Activated naive CD4-positive, alpha-beta T cell treated with anti-CD3 and anti-CD28 coated beads, Interleukin-2, amount 50 U/mL, for 24 hours (primary cell): ENCODE measurements around the gene RGPD6.
"Not testable (repeated sequence)": the region's sequence is repeated elsewhere in the genome, so short reads cannot be mapped to it uniquely, and the experiment has no call there.

ENCODE experiments used
- H3K27ac Mint-ChIP-seq: one replicate; pipeline ENCODE4 v1.8.0; 2021; ENCODE audit warnings: mild to moderate bottlenecking, mixed read lengths
- H3K27me3 Mint-ChIP-seq: one replicate; pipeline ENCODE4 v1.8.0; 2021; ENCODE audit warnings: mixed read lengths
- H3K36me3 Mint-ChIP-seq: one replicate; pipeline ENCODE4 v1.8.0; 2021; ENCODE audit warnings: mixed read lengths
- H3K4me1 Mint-ChIP-seq: one replicate; pipeline ENCODE4 v1.8.0; 2021; ENCODE audit warnings: mixed read lengths
- H3K4me3 Mint-ChIP-seq: one replicate; pipeline ENCODE4 v1.8.0; 2021; ENCODE audit warnings: mild to moderate bottlenecking, mixed read lengths
- H3K9me3 Mint-ChIP-seq: one replicate; pipeline ENCODE4 v1.8.0; 2021; ENCODE audit warnings: mixed read lengths

The RGPD6 gene

DNA sequence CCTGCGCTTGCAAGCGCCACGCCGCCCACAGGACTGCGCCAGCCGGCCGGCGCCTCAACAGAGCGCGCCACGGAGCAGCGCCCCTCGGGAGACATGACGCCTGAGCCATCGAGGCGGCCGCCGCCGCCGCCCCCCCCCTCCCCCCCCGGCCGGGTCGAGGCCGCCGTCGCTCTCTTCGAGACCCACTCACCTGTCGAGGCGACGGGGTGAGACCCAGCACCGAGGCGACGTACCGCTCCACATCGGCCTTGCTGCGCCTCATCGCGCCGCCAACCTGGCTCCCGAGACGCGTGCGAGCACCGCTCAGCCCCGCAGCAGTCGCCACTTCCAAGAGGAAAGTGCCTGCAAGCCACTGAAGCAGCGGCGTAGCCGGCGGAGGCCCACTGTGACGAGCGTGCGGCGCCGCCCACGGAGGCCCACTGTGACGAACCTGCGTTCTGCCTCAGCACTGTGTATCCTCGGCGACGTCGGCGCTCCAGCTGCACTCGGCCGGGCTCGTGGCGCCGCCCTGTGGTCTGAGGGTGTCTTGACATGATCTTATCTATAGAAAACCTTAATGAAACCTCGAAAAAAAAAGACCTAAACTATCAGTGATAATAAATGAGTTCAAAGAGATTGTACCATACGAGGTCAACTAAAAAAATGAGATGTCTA lies at the start of gene RGPD6:
Gene RGPD6, minus strand, starts transcription at position 460 of the 654 bp plus-strand sequence. Its CDS starts 198 bp downstream, at position 262.
- H3K9me3 Mint-ChIP-seq, H3K4me3 Mint-ChIP-seq, H3K36me3 Mint-ChIP-seq, H3K27ac Mint-ChIP-seq, H3K27me3 Mint-ChIP-seq, H3K4me1 Mint-ChIP-seq: not testable (repeated sequence)

DNA sequence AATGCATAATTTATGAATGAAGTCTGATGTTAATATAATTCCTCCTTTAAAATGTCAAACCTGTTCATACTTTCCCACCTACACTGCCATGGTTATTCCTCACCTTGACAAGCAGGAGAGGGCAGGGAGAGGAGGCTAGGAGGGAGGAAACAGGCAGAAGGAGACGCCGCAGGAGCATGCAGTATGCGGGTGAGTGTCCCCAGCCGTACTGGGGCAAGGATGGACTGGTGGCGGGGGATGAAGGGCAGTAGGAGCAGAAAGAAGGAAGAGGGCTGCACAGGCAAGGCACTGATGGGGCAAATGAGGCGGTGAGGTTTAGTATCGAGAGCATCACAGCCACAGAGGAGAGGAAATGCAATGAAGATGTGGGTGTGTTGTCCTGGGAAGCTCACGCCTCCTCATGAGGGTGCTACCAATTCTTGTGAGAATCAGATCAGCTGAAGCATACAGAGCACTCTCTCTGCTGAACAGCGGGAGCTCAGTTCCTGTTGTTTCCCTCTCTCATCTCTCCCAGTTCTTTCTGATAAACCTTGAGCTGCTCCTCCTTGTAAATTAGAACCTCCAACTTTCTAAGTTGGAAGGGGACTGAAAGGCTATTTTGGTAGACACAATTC lies 42.4 kb upstream of the RGPD6 start:
- H3K36me3 Mint-ChIP-seq, H3K27me3 Mint-ChIP-seq: not testable (repeated sequence)

DNA sequence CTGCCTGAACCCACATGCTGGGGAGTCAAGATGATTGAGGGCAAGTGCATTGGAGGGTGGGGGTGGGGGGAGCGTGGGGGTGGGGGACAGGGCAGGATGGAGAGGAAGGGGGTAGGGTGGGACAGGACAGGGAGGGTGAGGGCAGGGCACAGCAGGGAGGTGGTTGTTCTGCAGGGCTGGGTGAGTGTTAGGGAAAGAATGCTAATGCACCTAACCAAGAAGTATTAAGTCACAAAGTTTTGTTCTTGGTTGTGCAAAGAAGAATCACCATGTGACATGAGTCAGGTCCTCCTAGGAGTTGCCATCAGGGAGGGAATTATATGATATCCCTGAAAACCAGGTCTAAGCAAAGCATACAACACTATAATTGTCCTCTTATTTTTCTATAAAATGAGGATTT lies 36.9 kb upstream of the RGPD6 start:
- H3K27ac Mint-ChIP-seq, H3K4me3 Mint-ChIP-seq, H3K9me3 Mint-ChIP-seq, H3K4me1 Mint-ChIP-seq, H3K36me3 Mint-ChIP-seq, H3K27me3 Mint-ChIP-seq: not testable (repeated sequence)

More for the DNA sequence above, 42.4 kb upstream of the RGPD6 start:
- H3K9me3 Mint-ChIP-seq, H3K27ac Mint-ChIP-seq, H3K4me3 Mint-ChIP-seq, H3K4me1 Mint-ChIP-seq: not testable (repeated sequence)

- not testable (repeated sequence) for H3K36me3 Mint-ChIP-seq, H3K4me3 Mint-ChIP-seq, H3K4me1 Mint-ChIP-seq, H3K27me3 Mint-ChIP-seq, H3K9me3 Mint-ChIP-seq, H3K27ac Mint-ChIP-seq
These were observed 33.7 kb upstream of the RGPD6 start for GRCh38 chr2:110610613-110611250.

- H3K27ac Mint-ChIP-seq, H3K27me3 Mint-ChIP-seq, H3K4me1 Mint-ChIP-seq, H3K9me3 Mint-ChIP-seq, H3K36me3 Mint-ChIP-seq, H3K4me3 Mint-ChIP-seq: not testable (repeated sequence)
These were observed 33.0 kb upstream of the RGPD6 start for GRCh38 chr2:110609843-110610612.

GRCh38 chr2:110608788-110609502 lies 31.9 kb upstream of the RGPD6 start:
- not testable (repeated sequence) for H3K9me3 Mint-ChIP-seq, H3K27me3 Mint-ChIP-seq, H3K4me1 Mint-ChIP-seq, H3K4me3 Mint-ChIP-seq, H3K27ac Mint-ChIP-seq, H3K36me3 Mint-ChIP-seq

DNA sequence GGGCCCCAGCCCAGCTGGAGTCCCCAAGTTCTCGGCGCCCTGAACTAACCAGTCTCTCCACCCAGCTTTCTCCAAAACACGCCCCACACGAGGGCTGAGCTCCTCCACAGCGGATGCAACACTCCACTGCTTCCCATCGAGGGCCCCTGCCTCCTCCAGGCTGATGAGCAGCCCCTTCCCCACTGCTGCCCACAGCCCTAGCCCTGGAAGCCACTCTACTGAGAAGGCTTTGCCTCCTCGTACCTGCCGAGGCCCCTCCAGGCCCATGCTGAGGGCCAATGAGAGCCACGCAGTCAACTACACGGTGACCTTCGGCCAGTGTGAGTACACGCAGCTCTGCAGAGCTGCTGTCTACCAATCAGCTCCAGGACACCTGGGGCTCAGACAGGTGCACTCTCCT lies 28.0 kb upstream of the RGPD6 start:
- not testable (repeated sequence) for H3K27me3 Mint-ChIP-seq, H3K27ac Mint-ChIP-seq

DNA sequence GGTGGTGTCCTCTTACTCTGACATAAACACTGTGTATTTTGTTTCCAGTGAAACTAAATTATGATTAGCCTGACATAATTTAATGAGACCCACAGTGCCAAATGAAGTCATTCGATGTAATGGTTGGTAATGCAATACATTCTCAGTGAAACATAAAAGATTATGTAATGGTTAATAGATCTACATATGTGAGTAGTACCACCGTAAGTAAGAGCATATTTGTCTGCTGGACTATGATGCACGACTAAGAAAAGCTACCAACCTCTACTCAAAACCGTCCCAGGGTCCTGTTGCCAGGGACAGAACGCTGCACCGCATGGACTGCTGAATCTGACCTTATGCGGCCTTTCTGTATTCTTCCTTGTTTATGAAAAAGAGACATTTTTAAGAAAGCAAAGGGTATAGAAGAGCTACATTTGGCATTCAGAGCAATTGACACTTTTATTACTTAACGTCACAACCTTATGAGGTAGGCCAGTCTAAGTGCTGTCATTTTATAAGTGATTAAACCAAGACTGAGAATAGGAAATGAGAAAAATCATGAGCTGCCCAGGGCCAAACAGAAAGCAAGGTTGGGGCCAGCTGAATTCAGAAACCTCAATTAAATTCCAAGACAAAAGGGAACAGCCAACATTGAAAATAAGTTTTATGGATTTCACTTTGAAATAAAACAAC lies 27.0 kb upstream of the RGPD6 start:
- H3K27me3 Mint-ChIP-seq, H3K27ac Mint-ChIP-seq, H3K9me3 Mint-ChIP-seq, H3K4me1 Mint-ChIP-seq, H3K36me3 Mint-ChIP-seq, H3K4me3 Mint-ChIP-seq: not testable (repeated sequence)

More for the DNA sequence above, 28.0 kb upstream of the RGPD6 start:
- H3K9me3 Mint-ChIP-seq, H3K36me3 Mint-ChIP-seq, H3K4me1 Mint-ChIP-seq, H3K4me3 Mint-ChIP-seq: not testable (repeated sequence)

DNA sequence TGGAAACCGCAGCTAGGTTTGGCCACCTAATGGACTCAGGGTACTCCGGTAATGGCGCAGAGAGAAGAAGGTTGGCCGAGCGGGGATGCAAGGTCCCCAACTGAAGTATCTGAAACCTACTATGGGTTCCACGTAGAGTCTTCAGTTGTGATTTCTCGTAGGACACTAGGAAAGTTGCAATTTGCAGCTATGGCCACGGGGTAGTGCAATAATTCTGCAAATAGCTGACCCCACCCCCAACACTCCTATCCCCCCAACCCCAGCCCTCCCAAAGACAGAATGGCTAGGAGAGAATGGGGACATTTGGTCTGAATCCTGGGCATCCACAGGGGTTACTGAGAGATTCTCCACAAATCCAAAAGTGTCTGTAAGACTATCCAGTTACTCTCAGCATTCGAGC lies 25.1 kb upstream of the RGPD6 start:
- H3K9me3 Mint-ChIP-seq, H3K4me3 Mint-ChIP-seq, H3K4me1 Mint-ChIP-seq, H3K27me3 Mint-ChIP-seq, H3K36me3 Mint-ChIP-seq, H3K27ac Mint-ChIP-seq: not testable (repeated sequence)

- not testable (repeated sequence) for H3K36me3 Mint-ChIP-seq, H3K27ac Mint-ChIP-seq, H3K9me3 Mint-ChIP-seq, H3K4me3 Mint-ChIP-seq, H3K4me1 Mint-ChIP-seq, H3K27me3 Mint-ChIP-seq
These were observed 15.0 kb upstream of the RGPD6 start for GRCh38 chr2:110591973-110592372.

GRCh38 chr2:110589677-110590330 lies 12.8 kb upstream of the RGPD6 start:
- H3K27ac Mint-ChIP-seq, H3K4me3 Mint-ChIP-seq, H3K4me1 Mint-ChIP-seq, H3K36me3 Mint-ChIP-seq, H3K9me3 Mint-ChIP-seq, H3K27me3 Mint-ChIP-seq: not testable (repeated sequence)

DNA sequence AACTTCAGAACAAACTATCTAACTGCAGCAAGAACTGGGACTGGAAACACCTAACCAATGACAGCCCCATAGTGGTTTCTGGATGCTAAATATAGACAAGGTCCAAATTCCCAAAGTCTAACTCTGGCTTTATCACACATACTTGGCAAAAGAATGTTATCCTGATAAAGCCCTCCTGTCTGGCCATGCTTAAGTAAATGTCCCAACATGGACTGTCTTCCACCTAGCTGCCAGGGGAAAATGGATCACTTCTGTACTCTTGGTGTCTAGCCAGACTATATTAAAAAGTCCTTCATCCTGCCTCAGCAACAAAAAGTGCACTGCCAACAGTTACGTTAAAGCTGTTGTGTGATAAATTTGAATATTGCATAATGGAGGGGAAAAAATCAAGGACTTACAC lies 11.5 kb upstream of the RGPD6 start:
- H3K4me3 Mint-ChIP-seq, H3K27me3 Mint-ChIP-seq, H3K4me1 Mint-ChIP-seq, H3K36me3 Mint-ChIP-seq, H3K27ac Mint-ChIP-seq, H3K9me3 Mint-ChIP-seq: not testable (repeated sequence)

DNA sequence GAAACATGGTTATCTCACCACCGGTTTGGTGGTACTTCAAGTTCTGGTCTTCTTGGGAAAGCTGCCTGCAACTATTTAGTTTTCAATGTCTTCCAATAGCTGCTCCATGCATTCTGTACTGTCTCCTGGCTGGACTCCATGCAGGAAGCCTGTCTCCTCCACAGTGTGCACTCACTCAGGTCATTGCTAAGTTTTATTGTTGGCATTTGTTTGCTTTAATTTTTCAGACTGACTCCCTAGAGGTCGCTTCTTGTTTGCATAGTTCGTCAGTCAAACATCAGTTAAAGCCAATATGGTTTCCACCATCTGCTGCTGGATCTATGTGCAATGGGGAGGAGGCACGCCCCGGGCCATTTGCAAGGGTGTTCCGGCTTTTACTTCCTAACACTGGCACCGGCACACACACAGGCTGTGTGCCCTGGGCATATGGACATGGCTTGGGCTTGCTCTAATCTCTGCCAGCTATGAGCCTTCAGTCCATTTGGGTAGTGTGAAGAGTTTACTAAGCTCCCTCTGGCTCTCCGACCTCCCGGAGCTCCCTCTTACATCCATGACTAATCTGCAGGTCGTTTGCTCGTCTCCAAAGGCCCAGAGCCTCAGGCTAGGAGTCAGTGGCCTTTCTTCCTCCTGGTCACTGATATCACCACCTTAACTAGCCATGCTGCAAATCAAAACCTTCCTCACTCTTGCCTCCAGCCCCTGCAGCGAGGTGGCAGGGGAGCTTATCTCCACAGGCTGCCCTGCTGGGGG lies 2.4 kb upstream of the RGPD6 start:
- H3K4me1 Mint-ChIP-seq, H3K27ac Mint-ChIP-seq, H3K27me3 Mint-ChIP-seq, H3K9me3 Mint-ChIP-seq, H3K36me3 Mint-ChIP-seq, H3K4me3 Mint-ChIP-seq: not testable (repeated sequence)

- H3K9me3 Mint-ChIP-seq, H3K36me3 Mint-ChIP-seq, H3K27ac Mint-ChIP-seq, H3K4me1 Mint-ChIP-seq, H3K4me3 Mint-ChIP-seq, H3K27me3 Mint-ChIP-seq: not testable (repeated sequence)
These were observed 1.4 kb upstream of the RGPD6 start for GRCh38 chr2:110578429-110578828.
